Endothelial cell (in vitro differentiated cells): ENCODE data around the gene PTGIR. TPM values are rescaled to one million over a fixed set of nuclear protein-coding genes. Genes with fewer than 3 reads are reported as not detected.

Experiments used
- DNase-seq: peaks from one replicate; pipeline ENCODE4 v3.0.0; 2021; ENCODE audit warnings: low spot score
- H3K27ac Mint-ChIP-seq: one replicate; pipeline ENCODE4 v1.8.0; 2021; ENCODE audit warnings: mixed read lengths, inconsistent platforms; ENCODE audit not compliant: unreplicated experiment
- H3K27me3 Mint-ChIP-seq: one replicate; pipeline ENCODE4 v1.8.0; 2021; ENCODE audit warnings: mild to moderate bottlenecking, moderate library complexity, mixed read lengths, inconsistent platforms; ENCODE audit not compliant: unreplicated experiment
- H3K36me3 Mint-ChIP-seq: one replicate; pipeline ENCODE4 v1.8.0; 2021; ENCODE audit warnings: mild to moderate bottlenecking, low read depth, mixed read lengths, inconsistent platforms; ENCODE audit not compliant: unreplicated experiment
- H3K4me1 Mint-ChIP-seq: one replicate; pipeline ENCODE4 v1.8.0; 2021; ENCODE audit warnings: mild to moderate bottlenecking, mixed read lengths, inconsistent platforms; ENCODE audit not compliant: unreplicated experiment
- H3K4me3 Mint-ChIP-seq: one replicate; pipeline ENCODE4 v1.8.0; 2021; ENCODE audit warnings: mild to moderate bottlenecking, mixed read lengths, inconsistent platforms; ENCODE audit not compliant: unreplicated experiment
- H3K9me3 Mint-ChIP-seq: one replicate; pipeline ENCODE4 v1.8.0; 2021; ENCODE audit warnings: mixed read lengths, inconsistent platforms; ENCODE audit not compliant: unreplicated experiment
- total RNA-seq: library from RNA; stranded (reverse); fragmentation: NEBNext Ultra II Directional; extraction: Animal tissue kit (Norgen Biotek cat#: 25700); gene quantifications from one replicate; pipeline ENCODE4 v1.2.1, GENCODE V29; 2021; ENCODE audit not compliant: unreplicated experiment
- TF ChIP-seq, protein P1 (sequence below): fragments of 200-600 bp; sonication (generic); IDR thresholded peaks from one replicate; pipeline ENCODE4 v1.5.0; 2021; ENCODE audit warnings: antibody characterized with exemption; ENCODE audit not compliant: unreplicated experiment

The PTGIR gene
- total RNA-seq, 1 donor from 2014 or later, result not detected

GRCh38 chr19:46648961-46649960, 24.4 kb upstream of the PTGIR start:
- peaks cover 12% of the 10 kb centered on the region for H3K36me3 Mint-ChIP-seq
- H3K27ac Mint-ChIP-seq, result no peak overlapping the region
- H3K27me3 Mint-ChIP-seq, result peaks cover 25% of the 10 kb centered on the region
- H3K9me3 Mint-ChIP-seq, result peaks cover 5% of the 10 kb centered on the region
- H3K4me1 Mint-ChIP-seq, result peaks cover 10% of the 10 kb centered on the region
- DNase-seq, result no peak
- TF ChIP-seq, protein P1, sequence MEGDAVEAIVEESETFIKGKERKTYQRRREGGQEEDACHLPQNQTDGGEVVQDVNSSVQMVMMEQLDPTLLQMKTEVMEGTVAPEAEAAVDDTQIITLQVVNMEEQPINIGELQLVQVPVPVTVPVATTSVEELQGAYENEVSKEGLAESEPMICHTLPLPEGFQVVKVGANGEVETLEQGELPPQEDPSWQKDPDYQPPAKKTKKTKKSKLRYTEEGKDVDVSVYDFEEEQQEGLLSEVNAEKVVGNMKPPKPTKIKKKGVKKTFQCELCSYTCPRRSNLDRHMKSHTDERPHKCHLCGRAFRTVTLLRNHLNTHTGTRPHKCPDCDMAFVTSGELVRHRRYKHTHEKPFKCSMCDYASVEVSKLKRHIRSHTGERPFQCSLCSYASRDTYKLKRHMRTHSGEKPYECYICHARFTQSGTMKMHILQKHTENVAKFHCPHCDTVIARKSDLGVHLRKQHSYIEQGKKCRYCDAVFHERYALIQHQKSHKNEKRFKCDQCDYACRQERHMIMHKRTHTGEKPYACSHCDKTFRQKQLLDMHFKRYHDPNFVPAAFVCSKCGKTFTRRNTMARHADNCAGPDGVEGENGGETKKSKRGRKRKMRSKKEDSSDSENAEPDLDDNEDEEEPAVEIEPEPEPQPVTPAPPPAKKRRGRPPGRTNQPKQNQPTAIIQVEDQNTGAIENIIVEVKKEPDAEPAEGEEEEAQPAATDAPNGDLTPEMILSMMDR, result no peak
- H3K4me3 Mint-ChIP-seq, result no peak overlapping the region

- H3K36me3 Mint-ChIP-seq, result peaks cover 12% of the 10 kb centered on the region
- TF ChIP-seq, protein P1, result no peak
- peaks cover 25% of the 10 kb centered on the region for H3K27me3 Mint-ChIP-seq
- no peak for DNase-seq
- H3K9me3 Mint-ChIP-seq, result peaks cover 5% of the 10 kb centered on the region
- peaks cover 7% of the 10 kb centered on the region for H3K4me1 Mint-ChIP-seq
- H3K4me3 Mint-ChIP-seq, result peak overlapping the region; percentile 69
- peak overlapping the region; percentile 42 for H3K27ac Mint-ChIP-seq
Measured at GRCh38 chr19:46648060-46648960, 23.4 kb upstream of the PTGIR start.

DNA sequence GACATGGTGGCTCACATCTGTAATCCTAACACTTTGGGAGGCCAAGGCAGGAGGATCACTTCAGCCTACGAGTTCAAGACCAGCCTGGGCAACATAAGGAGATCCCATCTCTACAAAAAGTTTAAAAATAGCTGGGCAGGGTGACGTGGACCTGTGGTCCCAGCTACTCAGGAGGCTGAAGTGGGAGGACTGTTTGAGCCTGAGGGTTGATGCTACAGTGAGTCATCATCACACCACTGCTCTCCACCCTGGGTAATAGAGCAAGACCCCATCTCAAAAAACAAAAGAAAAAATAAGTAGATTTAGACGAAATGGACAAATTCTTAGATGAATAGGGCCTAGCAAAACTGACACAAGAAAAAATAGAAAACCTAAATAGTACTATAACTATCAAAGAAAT, 21.5 kb upstream of the PTGIR start:
- TF ChIP-seq, protein P1, result no peak
- Mint-ChIP-seq H3K4me3 (no peak overlapping the region), H3K4me1 (peaks cover 7% of the 10 kb centered on the region), H3K27me3 (peaks cover 23% of the 10 kb centered on the region), H3K27ac (no peak overlapping the region), H3K36me3 (peaks cover 12% of the 10 kb centered on the region), H3K9me3 (peaks cover 5% of the 10 kb centered on the region)
- DNase-seq, result no peak

- no peaks in the 10 kb centered on the region for H3K9me3 Mint-ChIP-seq
- peaks cover 8% of the 10 kb centered on the region for H3K36me3 Mint-ChIP-seq
- DNase-seq, result no peak
- TF ChIP-seq, protein P1, result no peak
- peaks cover 11% of the 10 kb centered on the region for H3K4me1 Mint-ChIP-seq
- H3K27ac Mint-ChIP-seq, result no peak overlapping the region
- H3K27me3 Mint-ChIP-seq, result peaks cover 16% of the 10 kb centered on the region
- H3K4me3 Mint-ChIP-seq, result no peak overlapping the region
Measured at GRCh38 chr19:46644720-46645119, 19.8 kb upstream of the PTGIR start.
